NOMO-1 treated with DMSO at 0.1 percent for 48 hours (cell line): ENCODE measurements around the gene IBA57.
"Not testable (repeated sequence)": the region's sequence is repeated elsewhere in the genome, so short reads cannot be mapped to it uniquely, and the experiment has no call there.

Source experiments
- DNase-seq: peaks from one replicate; lab custom pipeline; 2025; ENCODE audit not compliant: unreplicated experiment; lab: John Stamatoyannopoulos, UW

IBA57 gene

DNA sequence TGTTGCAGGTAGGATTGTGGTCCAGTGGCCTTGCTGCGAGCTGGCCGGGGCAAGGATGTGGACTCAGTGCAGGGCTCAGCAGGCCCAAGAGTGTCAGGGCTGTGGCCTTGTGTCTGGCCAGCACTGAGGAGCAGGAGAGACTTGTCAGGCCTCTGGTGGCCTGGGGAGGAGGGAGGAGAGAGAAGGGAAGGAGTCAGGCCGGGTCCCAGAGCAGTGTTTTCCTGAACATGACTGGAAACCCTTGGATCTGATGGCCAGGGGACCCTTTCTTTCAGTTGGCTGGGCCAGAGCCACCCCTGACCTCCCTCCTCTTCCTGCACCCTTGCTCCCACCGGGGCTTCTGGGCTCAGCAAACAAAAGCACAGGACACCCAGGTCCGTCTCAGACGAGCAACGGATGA lies 5.1 kb downstream of the IBA57 start:
- no peak for DNase-seq

DNA sequence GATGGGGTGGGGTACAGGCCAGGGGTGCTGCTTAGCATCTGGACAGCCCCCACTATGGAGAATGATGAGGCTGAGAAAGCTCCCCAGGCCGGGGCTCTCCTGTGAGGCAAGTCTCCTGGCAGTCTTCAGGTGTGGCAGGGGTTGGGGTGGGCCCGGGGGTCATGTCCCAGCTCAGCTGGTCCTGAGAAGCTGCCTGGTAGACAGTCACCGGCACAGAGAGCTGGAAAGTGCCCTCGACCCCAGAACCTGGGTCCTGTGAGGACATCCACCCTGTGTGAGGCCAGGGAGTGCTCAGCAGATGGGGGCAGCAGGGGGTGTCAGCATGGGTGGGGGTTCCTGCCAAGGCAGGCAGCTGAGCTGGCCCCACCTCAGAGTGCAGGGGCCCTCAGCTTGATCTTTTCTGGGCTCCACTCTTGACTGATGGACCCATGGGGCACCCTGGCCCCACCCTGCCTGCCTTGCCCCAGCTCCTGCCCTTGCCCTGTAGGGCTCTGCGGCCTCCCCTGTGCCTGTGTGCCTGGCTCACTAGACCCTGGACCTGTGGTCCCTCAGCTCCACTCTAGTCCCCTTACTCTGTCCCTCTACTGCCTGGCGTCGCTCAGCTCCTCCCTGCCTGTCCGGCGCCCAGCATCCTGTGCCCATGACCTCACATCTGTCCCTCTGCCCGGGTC lies 5.8 kb downstream of the IBA57 start:
- DNase-seq = no peak

DNA sequence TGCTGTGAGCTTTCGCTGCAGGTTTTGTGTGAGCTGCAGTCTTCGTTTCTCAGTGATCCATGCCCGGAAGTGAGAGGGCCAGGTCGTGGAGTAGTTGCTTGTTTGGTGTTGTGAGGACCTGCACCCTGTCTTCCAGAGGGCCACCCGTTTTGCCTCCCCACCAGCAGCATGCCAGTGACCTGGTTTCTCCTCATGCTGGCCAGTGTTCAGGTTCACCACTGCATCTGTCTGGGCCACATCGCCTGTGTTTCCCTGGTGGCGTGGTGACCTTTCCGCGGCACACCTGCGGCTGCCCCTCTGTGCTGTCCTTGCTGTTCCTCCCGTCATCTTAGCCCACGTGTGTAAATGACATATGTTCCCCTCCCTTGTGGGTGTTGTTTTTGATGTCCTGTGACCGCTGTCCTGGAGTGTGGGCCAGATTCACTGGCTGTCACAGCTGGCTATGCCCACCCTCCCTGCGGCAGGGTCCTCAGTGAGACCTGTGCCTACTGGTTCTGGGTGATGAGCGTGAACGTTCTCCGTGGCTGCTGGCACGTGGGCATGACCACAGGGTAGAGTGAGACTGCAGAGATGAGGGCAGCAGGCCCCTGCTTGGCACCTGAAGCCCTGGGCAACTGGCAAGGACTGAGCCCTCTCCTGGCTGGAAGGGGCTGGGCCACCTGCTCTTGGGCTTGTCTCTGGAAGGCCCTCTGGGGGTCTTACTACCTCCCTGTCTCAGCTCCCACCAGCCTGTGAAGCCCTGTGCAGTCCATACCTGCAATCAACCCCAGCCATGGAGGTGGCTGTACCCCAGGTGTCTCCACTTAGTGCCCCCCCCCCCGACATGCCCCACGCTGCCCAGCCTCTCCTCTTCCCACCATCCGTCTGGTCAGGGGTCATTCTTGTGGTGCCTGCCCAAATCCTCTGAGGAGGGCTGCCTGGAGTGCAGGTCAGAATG lies 7.3 kb downstream of the IBA57 start:
- no peak for DNase-seq

DNA sequence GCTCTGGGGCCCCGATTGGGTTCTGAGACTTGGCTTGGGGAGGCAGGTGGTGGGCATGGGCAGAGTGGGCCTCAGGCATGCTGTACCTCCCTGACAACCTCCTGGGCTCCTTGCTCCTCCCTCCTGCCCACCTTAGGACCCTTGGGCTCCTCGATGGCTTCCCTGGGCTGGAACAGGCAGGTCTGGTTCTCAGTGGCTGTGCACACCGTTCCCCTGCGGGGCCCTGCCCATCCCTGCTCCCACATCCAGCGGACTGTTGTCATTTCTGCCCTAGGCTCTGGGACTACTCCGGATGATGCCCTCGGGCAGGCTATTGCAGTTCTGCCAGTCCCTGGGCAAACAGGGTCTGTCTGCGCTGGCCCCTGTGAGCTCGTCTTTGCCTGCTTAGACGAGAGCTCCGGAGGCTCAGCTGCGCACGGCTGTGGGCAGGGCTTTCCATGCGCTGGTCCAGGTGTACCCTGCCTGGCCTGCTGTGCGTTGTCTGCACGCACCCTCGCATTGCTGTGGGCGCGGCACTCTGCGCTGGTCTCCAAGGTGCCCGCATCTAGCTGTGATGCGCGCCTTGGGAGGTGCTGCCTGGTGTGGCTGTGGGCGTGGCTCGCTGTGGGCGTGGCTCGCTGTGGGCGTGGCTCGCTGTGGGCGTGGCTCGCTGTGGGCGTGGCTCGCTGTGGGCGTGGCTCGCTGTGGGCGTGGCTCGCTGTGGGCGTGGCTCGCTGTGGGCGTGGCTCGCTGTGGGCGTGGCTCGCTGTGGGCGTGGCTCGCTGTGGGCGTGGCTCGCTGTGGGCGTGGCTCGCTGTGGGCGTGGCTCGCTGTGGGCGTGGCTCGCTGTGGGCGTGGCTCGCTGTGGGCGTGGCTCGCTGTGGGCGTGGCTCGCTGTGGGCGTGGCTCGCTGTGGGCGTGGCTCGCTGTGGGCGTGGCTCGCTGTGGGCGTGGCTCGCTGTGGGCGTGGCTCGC lies 8.2 kb downstream of the IBA57 start:
- not testable (repeated sequence) for DNase-seq

DNA sequence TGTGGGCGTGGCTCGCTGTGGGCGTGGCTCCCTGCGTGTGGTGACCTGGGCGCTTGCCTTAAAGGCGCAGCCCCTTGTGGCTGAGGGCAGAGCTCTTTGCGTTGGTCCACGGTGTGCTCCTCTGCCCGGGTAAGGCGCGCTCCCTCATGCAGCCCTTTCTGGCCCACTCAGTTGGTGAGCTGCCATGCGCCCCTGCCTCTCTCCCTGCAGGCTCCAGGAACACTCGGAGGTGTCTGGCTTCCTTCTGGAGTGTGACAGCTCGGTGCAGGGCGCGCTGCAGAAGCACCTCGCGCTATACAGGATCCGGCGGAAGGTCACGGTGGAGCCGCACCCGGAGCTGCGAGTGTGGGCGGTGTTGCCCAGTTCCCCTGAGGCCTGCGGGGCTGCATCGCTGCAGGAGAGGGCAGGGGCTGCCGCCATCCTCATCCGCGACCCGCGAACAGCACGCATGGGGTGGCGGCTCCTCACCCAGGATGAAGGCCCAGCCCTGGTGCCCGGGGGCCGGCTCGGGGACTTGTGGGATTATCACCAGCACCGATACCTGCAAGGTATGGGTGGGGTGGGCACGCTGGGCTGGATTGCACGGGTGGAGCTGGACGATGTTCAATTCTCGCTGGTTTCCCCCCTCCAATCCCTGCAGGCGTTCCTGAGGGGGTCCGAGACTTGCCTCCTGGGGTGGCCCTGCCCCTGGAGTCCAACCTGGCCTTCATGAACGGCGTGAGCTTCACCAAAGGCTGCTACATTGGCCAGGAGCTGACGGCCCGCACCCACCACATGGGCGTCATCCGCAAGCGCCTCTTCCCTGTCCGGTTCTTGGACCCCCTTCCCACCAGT lies 9.1 kb downstream of the IBA57 start:
- no peak for DNase-seq

DNA sequence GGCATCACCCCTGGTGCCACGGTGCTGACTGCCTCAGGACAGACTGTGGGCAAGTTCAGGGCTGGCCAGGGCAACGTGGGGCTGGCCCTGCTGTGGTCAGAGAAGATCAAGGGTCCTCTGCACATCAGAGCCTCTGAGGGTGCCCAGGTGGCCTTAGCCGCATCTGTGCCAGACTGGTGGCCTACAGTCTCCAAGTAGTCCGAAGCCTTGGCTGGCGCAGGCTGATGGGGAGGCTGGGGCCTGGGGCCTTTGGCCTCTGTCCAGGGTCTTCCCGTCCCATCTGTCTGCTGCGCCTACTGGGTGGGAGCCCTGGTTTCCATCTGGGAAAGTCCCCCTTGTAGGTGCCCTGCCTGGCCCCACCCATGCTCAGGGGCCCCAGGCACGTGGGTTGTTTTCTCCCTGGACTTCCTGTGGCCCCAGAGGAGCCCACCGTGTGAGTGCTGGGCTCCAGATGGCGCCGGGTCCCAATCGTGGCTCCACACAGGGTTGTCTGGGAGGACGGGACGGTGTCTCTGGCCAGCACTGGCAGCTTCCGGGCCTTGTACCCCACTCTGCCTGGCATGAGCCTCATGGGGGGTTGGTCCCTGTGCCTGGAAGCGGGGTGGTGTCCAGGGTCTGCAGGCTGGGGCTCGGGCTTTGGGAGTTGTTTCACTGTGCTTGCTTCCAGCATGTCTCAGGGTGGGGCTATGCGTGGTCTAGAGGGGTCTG lies 9.9 kb downstream of the IBA57 start:
- DNase-seq = no peak

DNA sequence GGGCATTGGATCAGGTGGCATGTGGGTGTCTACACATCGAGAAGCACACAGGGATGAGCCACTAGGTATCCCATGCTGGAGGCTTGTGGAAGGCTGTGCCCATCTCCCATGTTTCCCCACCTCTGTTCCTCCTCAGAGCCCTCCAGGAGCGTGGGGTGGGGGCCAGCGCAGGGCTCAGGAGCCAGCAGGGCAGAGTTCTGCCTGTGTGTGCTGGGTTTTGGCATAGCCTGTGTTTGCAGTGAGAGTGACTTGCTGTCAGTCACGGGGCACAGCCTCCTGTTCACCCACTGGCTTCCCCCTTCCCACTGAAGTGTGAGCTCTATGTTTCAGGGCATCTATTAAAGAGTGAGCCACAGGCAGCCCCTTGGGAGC lies 10.4 kb downstream of the IBA57 start:
- no peak for DNase-seq

DNA sequence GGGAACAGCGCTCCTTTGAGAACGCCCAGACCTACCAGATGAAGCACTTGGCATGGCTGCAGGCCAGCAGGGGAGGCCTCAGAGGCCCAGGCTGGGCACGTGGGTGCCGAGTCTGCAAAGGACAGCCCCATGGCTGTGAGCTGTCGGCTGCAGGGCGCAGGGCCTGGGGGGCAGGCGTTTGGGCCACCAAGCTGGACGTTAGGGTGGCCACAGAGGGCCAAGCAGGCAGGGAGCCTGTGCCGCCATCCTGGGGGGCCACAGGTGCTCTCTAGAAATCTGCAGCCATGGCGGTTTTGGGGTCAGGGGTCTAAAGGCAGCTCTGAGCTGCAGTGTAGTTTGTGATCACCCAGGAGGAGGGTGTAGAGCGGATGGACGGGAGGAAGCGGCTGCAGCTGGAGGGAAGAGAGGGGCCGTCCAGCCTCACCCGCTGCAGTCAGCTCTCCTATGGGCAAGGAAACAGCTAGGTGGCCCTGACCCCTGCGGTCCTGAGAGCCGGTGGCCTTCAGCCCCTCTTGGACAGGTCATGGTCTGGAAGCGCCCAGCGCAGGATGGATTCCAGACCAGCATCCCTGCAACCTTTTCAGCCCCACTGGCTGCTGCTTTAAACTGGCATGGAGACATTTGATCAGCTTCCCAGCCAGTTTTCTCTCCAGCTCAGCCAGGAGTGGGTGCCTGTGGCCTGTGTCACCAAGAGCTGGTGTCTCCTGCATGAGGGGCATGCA lies 11.0 kb downstream of the IBA57 start:
- no peak for DNase-seq

DNA sequence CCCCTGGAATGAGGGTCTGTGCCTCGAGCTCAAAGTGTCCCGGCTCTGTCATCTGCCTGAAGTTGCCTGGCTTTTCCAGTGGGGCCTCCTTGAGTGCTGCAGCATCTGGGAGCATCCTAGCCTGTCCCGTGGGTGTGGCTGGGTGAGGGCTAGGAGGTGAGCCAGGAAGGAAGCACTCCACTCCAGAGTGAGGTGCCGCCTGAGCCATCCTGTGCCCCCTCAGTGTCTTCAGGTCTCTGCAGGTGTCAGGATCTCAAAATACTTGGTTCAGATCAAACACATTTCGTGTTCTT lies 11.5 kb downstream of the IBA57 start:
- DNase-seq = no peak

DNA sequence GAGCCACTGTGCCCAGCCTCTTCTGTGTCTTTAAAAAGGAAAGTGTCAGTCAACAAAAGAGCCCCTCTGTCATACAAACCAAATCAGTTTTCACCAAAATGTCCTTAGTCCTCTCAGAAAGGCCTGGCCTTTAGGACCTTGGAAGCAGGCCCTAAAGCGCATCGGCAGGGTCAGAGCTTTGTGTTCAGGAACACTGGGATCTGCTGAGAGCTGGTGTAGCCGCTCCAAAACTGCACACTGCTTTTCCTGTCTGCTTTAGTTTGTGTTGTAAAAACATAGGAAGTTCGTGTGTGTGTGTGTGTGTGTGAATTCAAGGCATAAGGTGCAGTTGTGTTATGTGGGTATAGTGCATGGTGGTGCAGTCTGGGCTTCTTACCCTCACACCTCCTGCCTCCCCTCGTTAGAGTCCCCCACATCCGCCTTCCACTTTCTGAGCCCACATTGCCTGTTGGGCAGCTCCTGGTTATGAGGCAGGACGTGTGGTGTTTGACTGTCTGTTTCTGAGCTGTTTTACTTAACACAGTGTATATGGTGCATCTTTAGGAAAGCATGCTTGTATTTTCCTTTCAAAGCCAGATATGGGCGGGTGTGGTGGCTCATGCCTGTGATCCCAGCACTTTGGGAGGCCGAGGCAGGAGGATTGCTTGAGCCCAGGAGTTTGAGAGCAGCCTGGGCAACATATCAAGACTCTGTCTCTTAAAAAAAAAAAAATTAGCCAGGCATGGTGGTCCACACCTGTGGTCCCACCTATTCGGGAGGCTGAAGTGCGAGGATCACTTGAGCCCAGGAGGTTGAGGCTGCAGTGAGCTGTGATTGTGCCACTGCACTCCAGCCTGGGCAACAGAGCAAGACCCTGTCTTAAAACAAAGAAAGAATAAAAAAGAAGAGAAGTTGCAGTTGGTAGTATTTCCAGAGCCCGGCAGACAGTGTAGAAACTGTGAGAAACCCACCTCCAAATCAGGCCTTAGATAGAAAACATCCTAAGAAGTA lies 12.4 kb downstream of the IBA57 start:
- no peak for DNase-seq

DNA sequence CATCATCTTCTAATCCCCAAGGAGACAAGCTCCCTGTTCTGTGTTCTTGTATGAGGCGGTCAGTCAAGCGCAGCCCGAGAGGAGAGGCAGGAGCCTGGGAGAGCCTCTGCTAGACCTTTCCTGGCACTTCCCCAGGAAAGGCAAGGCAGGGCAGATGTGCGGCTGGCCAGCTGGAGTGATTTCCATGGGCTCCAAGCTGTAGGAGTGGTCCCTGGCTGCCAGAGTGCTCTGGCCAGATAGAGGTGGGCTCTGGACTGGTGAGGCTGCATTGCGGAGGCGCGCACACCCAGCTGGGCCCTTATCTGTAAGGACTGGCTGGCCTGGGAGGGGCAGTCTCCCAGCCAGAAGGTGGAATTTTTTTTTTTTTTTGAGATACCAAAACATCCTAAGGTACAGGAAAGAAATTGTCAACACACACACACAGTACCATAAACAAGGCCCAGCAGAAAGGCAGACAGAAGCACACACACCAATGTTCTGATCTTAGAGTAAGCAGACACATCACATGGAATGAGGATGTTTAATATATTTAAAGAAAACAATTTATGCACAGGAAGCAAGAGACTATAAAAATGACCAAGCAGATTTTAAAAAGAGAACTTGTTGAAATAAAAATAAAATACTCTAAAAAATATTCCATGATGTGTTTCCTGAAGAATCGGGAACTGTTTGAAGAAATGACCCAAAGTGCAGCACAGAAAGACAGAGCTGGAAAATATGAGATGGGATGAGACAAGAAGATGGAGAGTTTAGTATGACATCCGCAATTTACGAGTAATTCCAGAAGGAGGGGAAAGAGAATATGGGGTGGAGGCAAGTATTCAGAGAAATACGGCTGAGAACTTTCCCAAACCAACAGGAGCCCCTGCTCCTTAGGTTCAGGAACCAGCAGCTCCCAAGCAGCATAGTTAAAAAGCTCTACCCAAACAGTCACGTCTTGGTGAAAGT lies 13.4 kb downstream of the IBA57 start:
- no peak for DNase-seq

DNA sequence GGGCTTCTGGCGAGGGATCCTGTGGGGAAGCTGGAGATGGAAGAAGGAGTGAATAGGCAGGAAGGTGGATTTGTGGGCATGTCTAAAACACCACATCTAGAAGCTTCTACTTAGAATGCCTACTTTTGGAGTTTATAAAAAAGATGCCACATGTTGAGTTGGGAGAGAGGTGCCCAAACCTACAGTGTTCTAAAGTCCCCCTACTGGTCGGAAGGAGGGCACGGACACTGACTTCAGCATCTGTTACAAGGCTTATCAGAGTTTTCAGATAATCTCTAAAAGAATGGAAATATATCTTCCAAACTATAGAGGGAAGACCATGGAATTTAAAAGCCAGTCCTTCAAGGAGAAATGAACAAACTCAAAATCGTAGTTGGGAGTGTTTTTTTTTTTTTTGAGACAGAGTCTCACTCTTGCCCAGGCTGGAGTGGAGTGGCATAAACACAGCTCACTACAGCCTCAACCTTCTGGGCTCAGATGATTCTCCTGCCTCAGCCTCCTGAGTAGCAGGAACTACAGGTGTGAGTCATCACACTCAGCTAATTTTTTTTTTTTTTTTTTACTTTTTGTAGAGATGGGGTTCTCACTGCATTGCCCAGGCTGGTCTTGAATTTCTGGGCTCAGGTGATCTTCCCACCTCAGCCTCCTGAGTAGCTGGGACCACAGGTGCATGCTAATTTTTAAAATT lies 14.8 kb downstream of the IBA57 start:
- DNase-seq = no peak

DNA sequence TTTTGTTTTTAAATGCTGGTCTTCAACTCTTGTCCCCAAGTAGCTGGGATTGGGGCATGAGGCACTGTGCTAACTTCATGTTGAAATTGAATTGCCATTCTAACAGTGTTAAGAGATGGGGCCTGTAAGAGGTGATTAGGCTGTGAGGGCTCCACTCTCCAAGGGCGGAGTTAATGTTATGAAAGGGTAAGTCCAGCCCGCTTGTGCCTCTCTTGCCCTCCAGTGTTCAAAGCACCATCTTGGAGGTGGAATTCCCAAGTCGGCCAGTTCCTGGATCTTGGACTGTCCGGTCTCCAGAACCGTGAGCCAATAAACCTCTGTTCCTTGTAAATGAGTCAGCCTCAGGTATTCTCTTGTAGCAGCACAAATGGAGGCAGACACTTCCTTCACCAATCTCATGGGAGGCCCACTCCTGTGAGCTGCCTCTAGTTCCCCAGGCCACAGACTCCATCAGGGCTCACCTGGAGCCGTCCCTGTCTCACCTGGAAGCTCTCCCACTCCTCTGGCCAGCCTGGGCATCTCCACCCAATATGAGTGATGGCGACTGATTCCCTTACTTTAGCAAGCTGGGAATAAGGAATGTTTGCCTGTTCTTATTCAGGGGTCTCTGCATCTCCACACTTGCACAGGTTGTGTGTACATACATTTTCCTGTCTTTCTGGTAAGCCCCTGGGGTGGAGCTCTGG lies 15.5 kb downstream of the IBA57 start:
- no peak for DNase-seq

DNA sequence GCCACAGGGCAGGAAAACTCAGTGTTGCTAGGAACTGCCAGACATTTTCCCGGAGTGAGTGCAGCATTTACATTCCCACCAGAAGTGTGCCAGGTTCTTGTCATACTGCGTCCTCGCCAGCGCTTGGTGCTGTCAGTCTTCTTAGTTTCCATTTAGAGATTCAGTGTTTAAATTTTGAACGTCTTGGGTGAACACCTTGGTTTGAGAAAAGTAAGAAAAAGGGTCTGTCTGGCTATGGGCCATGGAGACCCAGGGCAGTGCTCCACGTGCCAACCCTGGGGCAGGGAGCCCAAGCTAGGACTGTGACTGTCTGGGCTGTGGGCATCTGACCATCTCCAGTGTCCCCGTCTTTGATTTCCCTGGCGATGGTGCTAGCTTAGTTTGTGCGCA lies 16.0 kb downstream of the IBA57 start:
- no peak for DNase-seq

DNA sequence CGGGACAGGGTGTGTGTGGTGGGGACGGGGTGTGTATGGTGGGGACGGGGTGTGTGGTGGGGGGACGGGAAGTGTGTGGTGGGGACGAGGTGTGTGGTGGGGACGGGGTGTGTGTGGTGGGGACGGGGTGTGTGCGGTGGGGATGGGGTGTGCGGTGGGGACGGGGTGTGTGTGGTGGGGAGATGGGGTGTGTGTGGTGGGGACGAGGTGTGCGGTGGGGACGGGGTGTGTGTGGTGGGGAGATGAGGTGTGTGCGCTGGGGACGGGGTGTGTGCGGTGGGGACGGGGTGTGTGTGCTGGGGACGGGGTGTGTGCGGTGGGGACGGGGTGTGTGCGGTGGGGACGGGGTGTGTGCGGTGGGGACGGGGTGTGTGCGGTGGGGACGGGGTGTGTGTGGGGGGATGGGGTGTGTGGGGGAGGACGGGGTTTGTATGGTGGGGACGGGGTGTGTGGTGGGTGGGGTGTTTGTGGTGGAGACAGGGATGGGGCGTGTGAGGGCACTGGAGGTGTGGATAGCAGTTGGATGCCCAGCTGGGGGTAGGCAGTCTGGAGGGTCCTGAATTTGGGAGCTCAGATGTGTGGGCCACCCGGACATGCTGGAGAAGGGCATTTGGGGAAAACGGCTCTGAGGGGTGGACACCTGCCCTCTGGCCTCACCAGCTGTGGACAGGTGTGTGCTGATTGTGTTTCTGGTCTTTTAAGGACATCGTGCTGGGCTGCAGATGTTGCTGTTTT lies 16.9 kb downstream of the IBA57 start:
- DNase-seq = no peak
